SK-N-SH (cell line): ENCODE data around the gene SLC16A10.

ENCODE experiments used
- CTCF ChIP-seq: fragments of 200-600 bp; sonication (generic); IDR thresholded peaks from 2 replicates; pipeline ENCODE4 v1.6.1; 2017; ENCODE audit warnings: antibody characterized with exemption, mild to moderate bottlenecking, moderate library complexity
- EP300 ChIP-seq, 2 experiments: IDR thresholded peaks; 2 replicates each; pipeline versions ENCODE4 v1.4.0 to v1.6.1; 2012; ENCODE audit warnings: borderline replicate concordance in 1 of 2, low read depth in 1 of 2, low read length in 1 of 2

- TF ChIP-seq CTCF = no peak
- no peak for TF ChIP-seq EP300 (IDR thresholded peaks at IDR 0.05; ENCODE audit: borderline replicate concordance in 1 of 2, low read depth in 1 of 2, low read length in 1 of 2)
Measured at GRCh38 chr6:111087106-111087835, at the start of gene SLC16A10.
